HepG2 (cell line): ENCODE data around the gene RASSF7. TPM values are rescaled to one million over a fixed set of nuclear protein-coding genes. Genes with fewer than 3 reads are reported as not detected.
A peak's percentile ranks its signal among the peaks of the same experiment; 100 is the strongest.

ENCODE experiments used
- ATAC-seq: fragments of 200-7000 bp; cut with Tn5 transposase; 3 replicates; pipeline ENCODE4 v1.9.1; 2020; ENCODE audit warnings: mild to moderate bottlenecking, moderate library complexity
- BruUV-seq: library from RNA; stranded (reverse); fragments of 400-500 nt; replicated peaks from 2 replicates; lab custom pipeline; 2021; lab: Mats Ljungman, UMichigan
- CTCF ChIA-PET: fragments of 300-600 bp; formaldehyde crosslinking; extraction: SDS; loops from one replicate; lab custom pipeline; 2021; ENCODE audit warnings: low total read pairs, inconsistent platforms, low intra/inter-chr PET ratio; lab: Yijun Ruan, JAX
- POLR2A ChIA-PET: fragments of 350-600 bp; sonication (Branson Sonifier 250); formaldehyde crosslinking; loops from one replicate; lab custom pipeline; 2020; ENCODE audit warnings: antibody characterized with exemption, inconsistent platforms; lab: Yijun Ruan, JAX
- DNase-seq: peaks from one replicate; pipeline ENCODE4 v3.0.0-alpha.2; 2015; ENCODE audit warnings: low spot score
- FAIRE-seq: peaks from 3 replicates; lab custom pipeline; 2011; peaks lifted over from hg19 to GRCh38; lab: Jason Lieb, UNC
- H2AFZ ChIP-seq: one replicate; pipeline ENCODE4 v1.6.1; 2011; ENCODE audit warnings: low read length, inconsistent platforms
- H3K27ac ChIP-seq: fragments of 300-600 bp; 3 replicates; pipeline ENCODE4 v1.8.0; 2011; ENCODE audit warnings: mixed run types, mild to moderate bottlenecking, mixed read lengths, low read length, inconsistent platforms; ENCODE audit not compliant: insufficient read depth; ENCODE audit errors: extremely low read length
- H3K27me3 ChIP-seq, 2 experiments: fragments of 200-600 bp in 1 of 2; 2 replicates in 1 of 2; 3 replicates in 1 of 2; pipeline versions ENCODE4 v1.6.0 to v1.8.0; 2011; ENCODE audit warnings: low read length in 2 of 2, mild to moderate bottlenecking in 2 of 2, moderate library complexity in 2 of 2, inconsistent platforms in 1 of 2; ENCODE audit not compliant: insufficient read depth in 2 of 2, control insufficient read depth in 1 of 2
- H3K36me3 ChIP-seq, 2 experiments: fragments of 200-600 bp in 1 of 2; replicated peaks in 1 of 2; 2 replicates in 1 of 2; 3 replicates in 1 of 2; pipeline versions ENCODE4 v1.5.1 to v1.8.0; 2011; ENCODE audit warnings: low read length in 2 of 2, inconsistent platforms in 1 of 2; ENCODE audit not compliant: insufficient read depth in 2 of 2, control insufficient read depth in 1 of 2
- H3K4me1 ChIP-seq: 2 replicates; pipeline ENCODE4 v1.5.1; 2012; ENCODE audit warnings: low read length, inconsistent platforms; ENCODE audit not compliant: insufficient read depth
- H3K4me2 ChIP-seq: 2 replicates; pipeline ENCODE4 v1.6.0; 2011; ENCODE audit warnings: low read depth, low read length, inconsistent platforms
- H3K4me3 ChIP-seq, 3 experiments: fragments of 200-600 bp in 1 of 3; sonication (generic), shearing (Covaris generic) in 1 of 3; replicated peaks in 1 of 3; 2 replicates each; pipeline ENCODE4 v1.5.1; 2011 to 2016; ENCODE audit warnings: low read length in 3 of 3, inconsistent platforms in 2 of 3, low read depth in 2 of 3, mild to moderate bottlenecking in 2 of 3, control low read depth in 1 of 3, mixed read lengths in 1 of 3; ENCODE audit not compliant: insufficient read depth in 1 of 3
- H3K79me2 ChIP-seq: one replicate; pipeline ENCODE4 v1.6.1; 2011; ENCODE audit warnings: low read length, inconsistent platforms; ENCODE audit not compliant: insufficient read depth
- H3K9ac ChIP-seq: 2 replicates; pipeline ENCODE4 v1.6.0; 2011; ENCODE audit warnings: mild to moderate bottlenecking, low read depth, low read length, inconsistent platforms; ENCODE audit not compliant: insufficient read depth
- H3K9me3 ChIP-seq: 2 replicates; pipeline ENCODE4 v1.5.1; 2012; ENCODE audit warnings: mild to moderate bottlenecking, low read length
- H4K20me1 ChIP-seq: 2 replicates; pipeline ENCODE4 v1.6.0; 2011; ENCODE audit warnings: inconsistent platforms, mild to moderate bottlenecking, low read length, moderate library complexity; ENCODE audit not compliant: insufficient read depth
- AGO2 ChIP-seq: fragments of 200-400 bp; formaldehyde crosslinking; optimal IDR thresholded peaks from 2 replicates; pipeline ENCODE3; 2017; ENCODE audit warnings: mild to moderate bottlenecking, low read depth, low read length, moderate library complexity
- GATAD2A ChIP-seq: IDR thresholded peaks from 2 replicates; pipeline ENCODE4 v1.6.1; 2016
- KDM3A ChIP-seq: IDR thresholded peaks from 2 replicates; pipeline ENCODE4 v1.6.1; 2018; ENCODE audit warnings: low read depth, missing compliant biosample characterization
- MZF1 ChIP-seq: sonication (generic); formaldehyde crosslinking; IDR thresholded peaks from 2 replicates; pipeline ENCODE4 v1.8.1; 2023; ENCODE audit warnings: mild to moderate bottlenecking, missing genetic modification reagents, borderline replicate concordance
- NCOA1 ChIP-seq: sonication (generic); formaldehyde crosslinking; IDR thresholded peaks from 2 replicates; pipeline ENCODE4 v1.9.0; 2021; ENCODE audit warnings: missing genetic modification reagents
- NFKBIZ ChIP-seq: IDR thresholded peaks from 2 replicates; pipeline ENCODE4 v1.6.1; 2018; ENCODE audit warnings: missing genetic modification reagents, missing compliant biosample characterization
- RBFOX2 ChIP-seq: fragments of 200-400 bp; formaldehyde crosslinking; IDR thresholded peaks from 2 replicates; pipeline ENCODE4 v1.6.1; 2017; ENCODE audit warnings: low read depth, mild to moderate bottlenecking, low read length
- WIZ ChIP-seq: sonication (generic); formaldehyde crosslinking; IDR thresholded peaks from 2 replicates; pipeline ENCODE4 v1.5.1; 2020; ENCODE audit warnings: mild to moderate bottlenecking, missing genetic modification reagents
- ZFX ChIP-seq: sonication (generic); formaldehyde crosslinking; IDR thresholded peaks from 2 replicates; pipeline ENCODE4 v1.4.0; 2020; ENCODE audit warnings: mild to moderate bottlenecking, low read depth, missing genetic modification reagents, moderate library complexity
- ZNF33B ChIP-seq: sonication (generic); formaldehyde crosslinking; IDR thresholded peaks from 2 replicates; pipeline ENCODE4 v1.5.1; 2020; ENCODE audit warnings: mild to moderate bottlenecking, missing genetic modification reagents
- ZNF614 ChIP-seq: IDR thresholded peaks from 2 replicates; pipeline ENCODE4 v1.6.1; 2018; ENCODE audit warnings: missing biosample characterization, missing genetic modification reagents, inconsistent platforms, borderline replicate concordance
- ZNF619 ChIP-seq: sonication (generic); formaldehyde crosslinking; IDR thresholded peaks from 2 replicates; pipeline ENCODE4 v1.4.0; 2020; ENCODE audit warnings: mild to moderate bottlenecking, missing genetic modification reagents
- ZNF766 ChIP-seq: sonication (generic); formaldehyde crosslinking; IDR thresholded peaks from 2 replicates; pipeline ENCODE4 v1.5.0; 2020; ENCODE audit warnings: missing genetic modification reagents, borderline replicate concordance
- ZNF772 ChIP-seq: sonication (generic); formaldehyde crosslinking; IDR thresholded peaks from 2 replicates; pipeline ENCODE4 v1.5.0; 2020; ENCODE audit warnings: mild to moderate bottlenecking, missing genetic modification reagents
- WGBS: methylation state at CpG from one replicate; pipeline ENCODE4 v1.1.6; 2017; ENCODE audit warnings: low lambda C conversion rate; 5-methylcytosine and 5-hydroxymethylcytosine counted together
- in situ Hi-C: cut with HindIII; loops from 2 replicates; pipeline ENCODE4 v1.10.0; 2017; ENCODE audit warnings: low pct_unique_long_range_greater_than_20kb; ENCODE audit not compliant: extremely low pct_ligation_motif_present
- intact Hi-C: fragments of 100-400 bp; cut with micrococcal nuclease; formaldehyde crosslinking; loops from one replicate; pipeline ENCODE4 v1.10.0; 2022; ENCODE audit not compliant: unreplicated experiment
- polyA plus RNA-seq, 8 experiments: library from polyadenylated mRNA; depleted of rRNA in 3 of 8; stranded (reverse) in 7 of 8; unstranded in 1 of 8; fragments of >200 nt; fragmentation: Illumina TruSeq in 4 of 8; extraction: Trizol in 4 of 8; gene quantifications; 2 replicates each; pipeline versions ENCODE4 v1.2.1 to v1.2.3, GENCODE V29; 2011 to 2016; ENCODE audit warnings: low read depth in 4 of 8, missing spikeins in 1 of 8, mixed read lengths in 1 of 8; ENCODE audit not compliant: insufficient read depth in 1 of 8
- total RNA-seq, 5 experiments: library from RNA; depleted of rRNA; stranded (reverse); fragments of >200 nt; fragmentation: Illumina TruSeq; extraction: Trizol; gene quantifications; 2 replicates each; pipeline ENCODE4 v1.2.3, GENCODE V29; 2016; ENCODE audit warnings: low read depth in 1 of 5
- TF ChIP-seq, protein P1 (sequence below): sonication (generic); formaldehyde crosslinking; IDR thresholded peaks from 2 replicates; pipeline ENCODE4 v1.5.0; 2020; ENCODE audit warnings: mild to moderate bottlenecking, missing genetic modification reagents, moderate library complexity

The RASSF7 gene
- total and polyA plus RNA-seq, 2 of the 13 experiments (the other 11 are each of a cell fraction or from before 2014, with no cell fraction given): 20.2 to 28.6 TPM

DNA sequence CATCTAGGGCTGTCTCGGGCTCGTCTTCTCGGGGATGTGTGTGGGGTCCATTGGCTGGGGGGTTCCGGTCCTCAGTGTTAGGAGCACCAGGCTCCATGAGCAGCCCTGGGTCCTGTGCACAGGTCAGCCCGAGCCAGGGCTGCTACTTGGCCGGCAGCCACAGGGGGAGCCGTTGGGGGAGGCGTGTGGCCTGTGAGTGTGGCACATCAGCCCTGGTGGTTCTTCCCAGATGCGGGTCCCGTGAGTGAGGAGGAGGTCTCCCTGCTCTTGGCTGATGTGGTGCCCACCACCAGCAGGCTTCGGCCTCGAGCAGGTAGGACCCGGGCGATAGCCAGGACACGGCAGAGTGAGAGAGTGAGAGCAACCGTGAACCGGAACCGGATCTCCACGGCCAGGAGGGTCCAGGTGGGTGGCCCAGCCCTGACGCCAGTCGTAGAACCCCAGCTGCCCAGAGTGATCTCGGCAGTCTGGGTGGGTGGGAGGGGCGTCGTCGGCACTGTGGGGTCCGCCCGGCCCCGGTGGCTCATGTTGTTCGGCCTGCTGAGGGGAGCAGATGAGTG, 36.5 kb downstream of the RASSF7 start:
- in situ Hi-C loops: loop anchor here (5.0 kb wide), 1 partner anchor 40 kb away; no protein-coding TSS in a partner anchor
- 93% methylated on average over 8 of the region's 29 CpGs for WGBS
- Histone ChIP-seq H3K9me3 (no peaks in the 10 kb centered on the region), H3K36me3 (peaks cover 48 to 88% of the 10 kb centered on the region in 2 experiments), H2AFZ (no peak overlapping the region), H3K79me2 (peaks cover 4% of the 10 kb centered on the region), H4K20me1 (peaks cover 4% of the 10 kb centered on the region; the same call in 1 of the 2 replicates), H3K4me3 (no peak overlapping the region), H3K27ac (no peak overlapping the region), H3K9ac (no peak overlapping the region), H3K4me1 (peaks cover 12% of the 10 kb centered on the region), H3K4me2 (no peak overlapping the region), H3K27me3 (no peaks in the 10 kb centered on the region)
- CTCF ChIA-PET: no interaction called here
- FAIRE-seq: no peak
- intact Hi-C loops: no loop called here
- POLR2A ChIA-PET: no interaction called here
- DNase-seq: no peak
- BruUV-seq: no TSS peak
- peak; percentile 51 for TF ChIP-seq AGO2
- TF ChIP-seq, protein P1, sequence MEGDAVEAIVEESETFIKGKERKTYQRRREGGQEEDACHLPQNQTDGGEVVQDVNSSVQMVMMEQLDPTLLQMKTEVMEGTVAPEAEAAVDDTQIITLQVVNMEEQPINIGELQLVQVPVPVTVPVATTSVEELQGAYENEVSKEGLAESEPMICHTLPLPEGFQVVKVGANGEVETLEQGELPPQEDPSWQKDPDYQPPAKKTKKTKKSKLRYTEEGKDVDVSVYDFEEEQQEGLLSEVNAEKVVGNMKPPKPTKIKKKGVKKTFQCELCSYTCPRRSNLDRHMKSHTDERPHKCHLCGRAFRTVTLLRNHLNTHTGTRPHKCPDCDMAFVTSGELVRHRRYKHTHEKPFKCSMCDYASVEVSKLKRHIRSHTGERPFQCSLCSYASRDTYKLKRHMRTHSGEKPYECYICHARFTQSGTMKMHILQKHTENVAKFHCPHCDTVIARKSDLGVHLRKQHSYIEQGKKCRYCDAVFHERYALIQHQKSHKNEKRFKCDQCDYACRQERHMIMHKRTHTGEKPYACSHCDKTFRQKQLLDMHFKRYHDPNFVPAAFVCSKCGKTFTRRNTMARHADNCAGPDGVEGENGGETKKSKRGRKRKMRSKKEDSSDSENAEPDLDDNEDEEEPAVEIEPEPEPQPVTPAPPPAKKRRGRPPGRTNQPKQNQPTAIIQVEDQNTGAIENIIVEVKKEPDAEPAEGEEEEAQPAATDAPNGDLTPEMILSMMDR (CRISPR knock-in tag): peak; percentile 35; the same call in 1 of the 2 replicates
- TF ChIP-seq KDM3A: no peak
- peak; percentile 79 for ATAC-seq

DNA sequence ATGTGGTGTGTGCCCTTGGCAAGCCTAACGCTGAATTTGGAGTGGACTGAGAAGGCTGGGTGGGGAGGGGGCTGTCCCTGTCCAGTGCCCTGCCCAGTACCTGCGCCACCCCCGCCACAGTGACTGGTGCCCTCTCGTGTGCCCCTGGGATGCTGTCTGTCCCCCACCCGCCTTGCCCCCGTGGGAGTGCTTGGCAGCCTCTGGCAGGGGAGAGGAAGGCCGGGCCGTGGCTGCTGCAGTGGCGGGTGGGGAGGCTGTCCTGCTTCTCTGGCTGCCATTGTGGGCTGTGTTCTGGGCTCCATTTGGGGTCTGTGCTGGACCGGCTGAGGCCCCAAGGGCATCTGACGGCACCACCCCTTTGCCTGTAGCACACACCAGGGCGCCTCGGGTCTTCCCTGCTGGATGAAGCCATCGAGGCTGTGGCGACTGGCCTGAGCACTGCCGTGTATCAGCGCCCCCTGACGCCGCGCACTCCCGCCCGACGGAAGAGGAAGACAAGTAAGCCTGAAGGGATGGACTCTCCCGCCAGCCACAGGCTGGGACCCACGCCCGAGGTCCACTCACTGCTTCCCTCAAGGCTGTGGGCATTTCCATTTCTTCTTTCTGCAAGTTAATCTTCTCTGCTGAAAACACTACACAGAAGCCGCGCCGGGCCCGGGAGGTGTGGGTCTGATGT, 37.4 kb downstream of the RASSF7 start:
- no peak for TF ChIP-seq NFKBIZ
- TF ChIP-seq RBFOX2: 0 out of 2 replicates have a peak, but pooled peaks have one; percentile 23
- no peak for TF ChIP-seq ZNF614 (CRISPR knock-in tag)
- TF ChIP-seq ZFX: no peak
- peak; percentile 84 for TF ChIP-seq AGO2
- no peak for TF ChIP-seq MZF1 (CRISPR knock-in tag)
- no peak for TF ChIP-seq WIZ
- no peak for TF ChIP-seq ZNF33B
- TF ChIP-seq NCOA1: no peak
- no peak for TF ChIP-seq GATAD2A (CRISPR knock-in tag)
- no peak for TF ChIP-seq ZNF772 (CRISPR knock-in tag)
- no peak for TF ChIP-seq ZNF766 (CRISPR knock-in tag)
- no peak for TF ChIP-seq ZNF619 (CRISPR knock-in tag)
- Histone ChIP-seq H3K9me3 (no peaks in the 10 kb centered on the region), H3K36me3 (peaks cover 45 to 87% of the 10 kb centered on the region in 2 experiments), H3K79me2 (peaks cover 2% of the 10 kb centered on the region), H3K4me2 (no peak overlapping the region), H3K27ac (no peak overlapping the region), H2AFZ (no peak overlapping the region), H3K9ac (no peak overlapping the region), H3K4me3 (no peak overlapping the region), H3K27me3 (no peaks in the 10 kb centered on the region), H4K20me1 (peaks cover 4% of the 10 kb centered on the region; the same call in 1 of the 2 replicates), H3K4me1 (peaks cover 12% of the 10 kb centered on the region)
- WGBS: 97% methylated on average over 25 of the region's 30 CpGs
- CTCF ChIA-PET: no interaction called here
- no TSS peak for BruUV-seq
- POLR2A ChIA-PET: no interaction called here
- intact Hi-C loops (no loop called here), in situ Hi-C loops (loop anchor here (5.0 kb wide), 1 partner anchor 41 kb away; no protein-coding TSS in a partner anchor)
- DNase-seq (no peak), FAIRE-seq (no peak), ATAC-seq (no peak)
